Upper lobe of left lung (tissue), 6 donors: ENCODE data around the gene LENEP. TPM values are rescaled to one million over a fixed set of nuclear protein-coding genes. Genes with fewer than 3 reads are reported as not detected.

Experiments
- ATAC-seq, 2 donors: fragments of 200-7000 bp; cut with Tn5 transposase; one replicate each; pipeline ENCODE4 v1.9.1; 2022; ENCODE audit warnings: mild to moderate bottlenecking in 2 of 2, moderate library complexity in 2 of 2; ENCODE audit not compliant: low FRiP score in 2 of 2
- DNase-seq, 2 donors: peaks; one replicate each; pipeline ENCODE4 v3.0.0-alpha.2; 2019 to 2020
- H3K27ac ChIP-seq, 4 donors: fragments of 200-600 bp; sonication (generic); one replicate each; pipeline ENCODE4 v1.5.1; 2016 to 2019
- H3K27me3 ChIP-seq, 4 donors: fragments of 200-600 bp; sonication (generic); one replicate each; pipeline ENCODE4 v1.5.1; 2017 to 2019
- H3K36me3 ChIP-seq, 4 donors: fragments of 200-600 bp; sonication (generic); one replicate each; pipeline ENCODE4 v1.5.1; 2016 to 2019
- H3K4me1 ChIP-seq, 4 donors: fragments of 200-600 bp; sonication (generic); one replicate each; pipeline ENCODE4 v1.5.1; 2018 to 2019
- H3K4me3 ChIP-seq, 4 donors: fragments of 200-600 bp; sonication (generic); one replicate each; pipeline ENCODE4 v1.5.1; 2017 to 2019; ENCODE audit warnings: mild to moderate bottlenecking in 2 of 4, moderate library complexity in 1 of 4
- H3K9me3 ChIP-seq, 4 donors: fragments of 200-600 bp; sonication (generic); one replicate each; pipeline ENCODE4 v1.5.1; 2018 to 2019
- EP300 ChIP-seq, 4 donors: sonication (generic); formaldehyde crosslinking; IDR thresholded peaks; one replicate each; pipeline ENCODE4 v1.5.1; 2017; ENCODE audit warnings: antibody characterized with exemption in 4 of 4, control low read depth in 2 of 4
- POLR2A ChIP-seq, 4 donors: fragments of 450-650 bp; IDR thresholded peaks; one replicate each; pipeline ENCODE4 v1.5.1; 2016 to 2017; ENCODE audit warnings: antibody characterized with exemption in 4 of 4, mild to moderate bottlenecking in 2 of 4
- POLR2AphosphoS5 ChIP-seq, 2 donors: sonication (generic); formaldehyde crosslinking; IDR thresholded peaks; one replicate each; pipeline ENCODE4 v1.5.1; 2017; ENCODE audit warnings: antibody characterized with exemption in 2 of 2
- WGBS, 2 donors: methylation state at CpG; one replicate each; pipeline ENCODE4 v1.1.5; 2017 to 2018; 5-methylcytosine and 5-hydroxymethylcytosine counted together
- total RNA-seq, 6 donors: library from RNA; depleted of rRNA in 4 of 6; stranded (reverse); fragments of >200 nt in 4 of 6; gene quantifications; one replicate each; pipeline versions ENCODE4 v1.1.0 to v1.2.1, GENCODE V29; 2016 to 2021
- TF ChIP-seq, protein P1 (sequence below), 6 experiments: fragments of 450-650 bp in 4 of 6; fragments of 200-600 bp in 2 of 6; sonication (generic) in 2 of 6; IDR thresholded peaks; one replicate each; pipeline ENCODE4 v1.5.1; 2016 to 2019; ENCODE audit warnings: antibody characterized with exemption in 6 of 6
- donor health status: DM: no; HTN: no; CAD: no; lungs with moderate emphysema.
- donor health status: DM: no; HTN: yes; CAD: no; lungs with severe emphysema.

The LENEP gene
- total RNA-seq, 6 donors from 2014 or later, result 0.57 to 1.0 TPM; not detected in 4

DNA sequence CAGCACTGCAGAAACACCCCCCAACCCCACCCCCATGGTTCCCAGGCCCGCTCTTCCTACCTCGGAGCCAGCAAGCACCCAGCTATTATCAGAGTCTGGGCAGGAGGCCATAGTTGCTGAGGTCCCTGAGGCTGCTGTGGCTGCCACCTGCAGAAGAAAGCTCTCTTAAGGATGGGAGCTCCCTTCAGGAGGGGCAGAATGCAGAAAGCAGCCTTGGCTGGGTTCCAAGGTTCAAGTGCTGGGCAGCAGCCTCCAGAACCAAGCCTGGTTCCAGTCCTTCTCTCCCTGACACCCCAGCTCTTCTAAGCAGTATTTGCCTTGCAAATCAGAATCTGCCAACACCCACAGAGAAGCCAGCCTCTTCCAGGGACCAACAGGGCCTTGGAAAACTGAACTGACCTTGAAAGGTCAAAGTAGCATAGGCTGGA is 39.8 kb upstream of the LENEP start:
- peaks cover 32 to 58% (median 40%) of the 10 kb centered on the region in 4 donors for H3K4me1 ChIP-seq
- peak overlapping the region in 1 of 4 donors; percentile 3 for H3K27ac ChIP-seq
- peaks cover 8 to 22% (median 12%) of the 10 kb centered on the region in 4 donors for H3K36me3 ChIP-seq
- TF ChIP-seq POLR2A (IDR thresholded peaks at IDR 0.05) (no peak), EP300 (IDR thresholded peaks at IDR 0.05) (no peak), POLR2AphosphoS5 (IDR thresholded peaks at IDR 0.05) (no peak)
- TF ChIP-seq, protein P1, sequence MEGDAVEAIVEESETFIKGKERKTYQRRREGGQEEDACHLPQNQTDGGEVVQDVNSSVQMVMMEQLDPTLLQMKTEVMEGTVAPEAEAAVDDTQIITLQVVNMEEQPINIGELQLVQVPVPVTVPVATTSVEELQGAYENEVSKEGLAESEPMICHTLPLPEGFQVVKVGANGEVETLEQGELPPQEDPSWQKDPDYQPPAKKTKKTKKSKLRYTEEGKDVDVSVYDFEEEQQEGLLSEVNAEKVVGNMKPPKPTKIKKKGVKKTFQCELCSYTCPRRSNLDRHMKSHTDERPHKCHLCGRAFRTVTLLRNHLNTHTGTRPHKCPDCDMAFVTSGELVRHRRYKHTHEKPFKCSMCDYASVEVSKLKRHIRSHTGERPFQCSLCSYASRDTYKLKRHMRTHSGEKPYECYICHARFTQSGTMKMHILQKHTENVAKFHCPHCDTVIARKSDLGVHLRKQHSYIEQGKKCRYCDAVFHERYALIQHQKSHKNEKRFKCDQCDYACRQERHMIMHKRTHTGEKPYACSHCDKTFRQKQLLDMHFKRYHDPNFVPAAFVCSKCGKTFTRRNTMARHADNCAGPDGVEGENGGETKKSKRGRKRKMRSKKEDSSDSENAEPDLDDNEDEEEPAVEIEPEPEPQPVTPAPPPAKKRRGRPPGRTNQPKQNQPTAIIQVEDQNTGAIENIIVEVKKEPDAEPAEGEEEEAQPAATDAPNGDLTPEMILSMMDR (IDR thresholded peaks at IDR 0.05), result no peak
- no peaks in the 10 kb centered on the region for H3K27me3 ChIP-seq
- H3K4me3 ChIP-seq, result no peak overlapping the region
- 75 to 86% methylated on average over 2 of the region's 2 CpGs for WGBS, 2 donors
- H3K9me3 ChIP-seq, result no peaks in the 10 kb centered on the region
- ATAC-seq (no peak), DNase-seq (no peak)

DNA sequence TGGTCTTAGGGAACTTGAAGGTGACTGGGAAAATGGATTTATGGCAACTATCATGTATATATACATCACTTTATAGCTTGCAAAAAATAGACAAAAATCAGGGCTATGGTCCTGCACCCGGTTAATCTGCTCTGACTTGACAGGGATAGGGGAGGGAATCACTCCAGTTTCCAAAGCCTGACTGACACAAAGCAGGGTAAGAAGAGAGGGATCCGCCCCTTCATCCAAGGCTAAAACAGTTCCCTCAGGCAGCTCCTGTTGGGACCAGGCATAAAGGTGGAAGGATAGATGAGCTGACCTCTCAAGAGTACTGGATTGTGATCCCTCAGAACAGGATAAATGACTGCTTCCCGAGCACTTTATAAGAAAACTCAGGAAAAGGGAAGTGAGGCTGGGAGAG is 38.8 kb upstream of the LENEP start:
- H3K36me3 ChIP-seq, result peaks cover 8 to 31% (median 21%) of the 10 kb centered on the region in 4 donors
- H3K4me3 ChIP-seq, result peak overlapping the region in 1 of 4 donors; percentile 57
- 64 to 66% methylated on average over 3 of the region's 3 CpGs for WGBS, 2 donors
- DNase-seq (no peak), ATAC-seq (no peak)
- no peaks in the 10 kb centered on the region for H3K27me3 ChIP-seq
- peak overlapping the region in 2 of 4 donors; percentile 16 to 85 for H3K27ac ChIP-seq
- no peaks in the 10 kb centered on the region for H3K9me3 ChIP-seq
- H3K4me1 ChIP-seq, result peaks cover 32 to 62% (median 42%) of the 10 kb centered on the region in 4 donors
- no peak for TF ChIP-seq POLR2AphosphoS5 (IDR thresholded peaks at IDR 0.05)
- TF ChIP-seq, protein P1 (IDR thresholded peaks at IDR 0.05), result no peak
- no peak for TF ChIP-seq EP300 (IDR thresholded peaks at IDR 0.05)
- no peak for TF ChIP-seq POLR2A (IDR thresholded peaks at IDR 0.05)

DNA sequence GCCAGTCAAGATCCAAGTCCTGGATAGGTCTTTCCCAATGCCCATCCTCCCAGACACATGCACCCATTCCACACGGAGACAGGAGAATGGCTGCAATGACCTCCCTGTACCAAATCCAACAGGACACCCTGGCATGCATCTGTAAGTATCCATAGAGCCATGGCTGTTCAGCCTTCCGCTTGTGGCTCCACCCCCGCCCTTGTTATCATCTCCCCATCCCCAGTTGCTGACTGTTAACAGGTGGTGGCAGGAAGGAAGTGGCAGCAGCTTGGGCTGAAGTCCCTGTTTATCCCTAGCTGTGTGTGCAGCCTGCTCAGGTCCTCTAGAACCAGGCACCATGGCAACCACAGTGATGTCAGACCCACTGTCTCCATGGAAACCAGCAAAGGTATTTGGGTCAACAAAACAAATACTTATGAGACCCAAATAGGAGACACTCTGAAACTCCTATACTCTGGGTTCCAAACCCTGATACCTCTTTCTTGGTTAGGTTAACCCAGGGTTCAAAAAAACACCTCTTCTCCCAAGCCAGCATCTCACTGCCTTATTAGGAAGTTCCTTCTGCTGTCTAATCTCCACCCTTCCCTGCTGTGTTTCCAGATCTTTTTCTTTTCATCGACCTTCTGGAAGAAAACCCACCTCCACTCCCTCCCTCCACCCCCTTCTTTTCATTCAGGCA is 38.2 kb upstream of the LENEP start:
- Histone ChIP-seq H3K4me3 (peak overlapping the region; percentile 11 to 75 (median 56)), H3K4me1 (peaks cover 33 to 66% (median 44%) of the 10 kb centered on the region in 4 donors), H3K36me3 (peaks cover 6 to 28% (median 22%) of the 10 kb centered on the region in 4 donors), H3K27me3 (no peaks in the 10 kb centered on the region), H3K9me3 (no peaks in the 10 kb centered on the region), H3K27ac (peak overlapping the region; percentile 73 to 85 (median 76))
- peak in 1 of 2 donors; percentile 71 for DNase-seq
- 11 to 17% methylated on average over 4 of the region's 4 CpGs for WGBS, 2 donors
- ATAC-seq, result peak; percentile 47 to 66
- TF ChIP-seq, protein P1 (IDR thresholded peaks at IDR 0.05), result no peak
- TF ChIP-seq POLR2AphosphoS5 (IDR thresholded peaks at IDR 0.05), result peak in 1 of 2 donors; percentile 40
- TF ChIP-seq EP300 (IDR thresholded peaks at IDR 0.05), result no peak
- TF ChIP-seq POLR2A (IDR thresholded peaks at IDR 0.05), result no peak

DNA sequence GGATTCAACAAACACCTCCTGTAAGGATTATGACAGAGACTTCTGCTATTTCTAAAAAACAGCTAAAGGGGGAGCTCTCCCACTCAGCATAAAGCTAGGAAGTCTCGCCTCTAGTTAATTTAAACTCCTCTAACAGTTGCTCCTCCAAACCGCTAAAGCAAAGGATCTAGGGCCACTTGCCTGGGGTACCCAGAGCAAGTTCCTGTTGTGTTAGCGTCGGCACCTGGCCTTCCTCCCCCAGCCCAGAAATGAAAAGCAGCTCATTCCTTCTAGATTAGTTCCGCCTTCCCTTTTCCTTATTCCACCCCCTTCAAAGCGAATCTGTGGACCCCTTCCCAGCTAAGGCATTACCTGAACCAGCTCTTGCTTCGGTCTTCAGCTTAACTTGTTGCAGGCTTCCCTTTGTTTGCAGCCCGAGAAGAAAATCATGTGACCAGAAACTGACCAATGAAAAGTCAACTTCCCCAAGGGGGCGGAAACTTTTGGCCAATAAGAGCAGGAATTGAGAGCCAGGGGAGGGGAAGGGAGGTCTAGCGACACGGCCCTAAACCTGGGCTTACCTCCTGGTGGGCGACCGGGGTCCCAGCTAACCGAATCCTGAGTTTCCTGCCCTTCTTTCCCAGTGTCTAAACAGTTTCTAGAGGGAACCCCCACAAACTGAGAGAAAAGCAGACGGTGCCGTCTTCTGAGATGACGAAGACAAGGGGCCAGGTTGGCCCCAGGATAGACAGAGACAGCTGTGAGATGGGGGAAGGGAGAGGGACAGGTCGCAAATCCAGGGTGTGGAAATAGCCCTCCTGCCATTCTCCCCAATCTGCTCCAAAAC is 37.5 kb upstream of the LENEP start, which contains the start of gene PBXIP1:
Gene PBXIP1 (minus strand): TSS at position 382 of the 826 bp plus-strand sequence. CDS start 2,378 bp downstream, outside the sequence.
- DNase-seq (peak in 1 of 2 donors; percentile 85), ATAC-seq (peak; percentile 81 to 92)
- 0 to 1% methylated on average over 18 of the region's 18 CpGs for WGBS, 2 donors
- H3K4me1 ChIP-seq, result peaks cover 41 to 73% (median 51%) of the 10 kb centered on the region in 4 donors
- H3K9me3 ChIP-seq, result no peaks in the 10 kb centered on the region
- H3K36me3 ChIP-seq, result peaks cover 6 to 21% (median 15%) of the 10 kb centered on the region in 4 donors
- no peaks in the 10 kb centered on the region for H3K27me3 ChIP-seq
- TF ChIP-seq, protein P1 (IDR thresholded peaks at IDR 0.05), result peak in 2 of 6 experiments; percentile 6 to 15
- peak in 3 of 4 donors; percentile 28 to 68 (median 41) for TF ChIP-seq POLR2A (IDR thresholded peaks at IDR 0.05)
- no peak for TF ChIP-seq EP300 (IDR thresholded peaks at IDR 0.05)
- TF ChIP-seq POLR2AphosphoS5 (IDR thresholded peaks at IDR 0.05), result peak; percentile 30 to 43
- peak within 1 kb of the TSS; percentile 11 to 75 (median 56) for H3K4me3 ChIP-seq
- peak within 1 kb of the TSS; percentile 73 to 85 (median 76) for H3K27ac ChIP-seq
